ENCODE measurements around the gene TFDP1.

DNA sequence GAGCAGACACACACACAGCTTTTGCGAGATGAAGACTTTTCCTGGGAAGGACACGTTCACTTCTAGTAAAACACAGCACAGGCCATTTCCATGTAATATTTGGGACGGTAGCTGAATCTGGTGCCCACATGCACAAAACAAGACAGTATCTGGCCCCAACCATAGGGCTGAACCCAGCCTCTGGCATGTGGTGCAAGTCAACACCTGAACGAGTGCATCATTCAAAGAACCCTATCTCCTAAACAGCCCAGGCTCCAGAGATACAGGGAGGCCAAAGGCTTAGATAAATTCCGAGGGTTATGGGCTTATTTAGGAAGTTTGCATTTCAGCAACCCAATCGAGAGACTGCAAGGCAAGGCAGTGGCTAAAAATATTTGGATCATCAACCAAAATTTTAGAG, 2.7 kb upstream of the TFDP1 start:
- TF ChIP-seq POLR2A (IDR thresholded peaks at IDR 0.05) (no peak), EP300 (IDR thresholded peaks at IDR 0.05) (no peak)
- TF ChIP-seq, protein P1, sequence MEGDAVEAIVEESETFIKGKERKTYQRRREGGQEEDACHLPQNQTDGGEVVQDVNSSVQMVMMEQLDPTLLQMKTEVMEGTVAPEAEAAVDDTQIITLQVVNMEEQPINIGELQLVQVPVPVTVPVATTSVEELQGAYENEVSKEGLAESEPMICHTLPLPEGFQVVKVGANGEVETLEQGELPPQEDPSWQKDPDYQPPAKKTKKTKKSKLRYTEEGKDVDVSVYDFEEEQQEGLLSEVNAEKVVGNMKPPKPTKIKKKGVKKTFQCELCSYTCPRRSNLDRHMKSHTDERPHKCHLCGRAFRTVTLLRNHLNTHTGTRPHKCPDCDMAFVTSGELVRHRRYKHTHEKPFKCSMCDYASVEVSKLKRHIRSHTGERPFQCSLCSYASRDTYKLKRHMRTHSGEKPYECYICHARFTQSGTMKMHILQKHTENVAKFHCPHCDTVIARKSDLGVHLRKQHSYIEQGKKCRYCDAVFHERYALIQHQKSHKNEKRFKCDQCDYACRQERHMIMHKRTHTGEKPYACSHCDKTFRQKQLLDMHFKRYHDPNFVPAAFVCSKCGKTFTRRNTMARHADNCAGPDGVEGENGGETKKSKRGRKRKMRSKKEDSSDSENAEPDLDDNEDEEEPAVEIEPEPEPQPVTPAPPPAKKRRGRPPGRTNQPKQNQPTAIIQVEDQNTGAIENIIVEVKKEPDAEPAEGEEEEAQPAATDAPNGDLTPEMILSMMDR (IDR thresholded peaks at IDR 0.05): no peak

Data from sigmoid colon (tissue), 4 donors.